Stimulated activated naive B cell treated with anti-CD40 and anti-IgM and Interleukin-4, amounts not matched to agents 10 μg/mL and 1 μg/mL and 100 μg/mL, for 72 hours (primary cell): ENCODE data around the gene APOL3.
"Not testable (repeated sequence)": the region's sequence is repeated elsewhere in the genome, so short reads cannot be mapped to it uniquely, and the experiment has no call there.

Experiments
- ATAC-seq, 2 donors: fragments of 150-1000 bp; cut with Tn5 transposase; replicated peaks; 2 replicates each; pipeline ENCODE4 v1.10.0; 2021; ENCODE audit warnings: moderate library complexity in 1 of 2
- DNase-seq: peaks from one replicate; pipeline ENCODE4 v3.0.0; 2021
- H3K27ac Mint-ChIP-seq: one replicate; pipeline ENCODE4 v1.8.0; 2022; ENCODE audit warnings: mild to moderate bottlenecking, mixed read lengths
- H3K27me3 Mint-ChIP-seq, 2 donors: one replicate each; pipeline ENCODE4 v1.8.0; 2022; ENCODE audit warnings: mixed read lengths in 2 of 2
- H3K36me3 Mint-ChIP-seq, 2 donors: one replicate each; pipeline ENCODE4 v1.8.0; 2022; ENCODE audit warnings: mixed read lengths in 2 of 2, mild to moderate bottlenecking in 1 of 2
- H3K4me1 Mint-ChIP-seq, 2 donors: one replicate each; pipeline ENCODE4 v1.8.0; 2022; ENCODE audit warnings: mixed read lengths in 2 of 2, mild to moderate bottlenecking in 1 of 2
- H3K4me3 Mint-ChIP-seq, 2 donors: one replicate each; pipeline ENCODE4 v1.8.0; 2022; ENCODE audit warnings: mild to moderate bottlenecking in 2 of 2, mixed read lengths in 2 of 2, moderate library complexity in 1 of 2
- H3K9me3 Mint-ChIP-seq, 2 donors: one replicate each; pipeline ENCODE4 v1.8.0; 2022; ENCODE audit warnings: mixed read lengths in 2 of 2, mild to moderate bottlenecking in 1 of 2

The APOL3 gene

GRCh38 chr22:36144886-36145541 is 15.5 kb downstream of the APOL3 start:
- peak; percentile 78 to 84 for ATAC-seq
- no peaks in the 10 kb centered on the region for H3K27me3 Mint-ChIP-seq
- H3K9me3 Mint-ChIP-seq = no peaks in the 10 kb centered on the region
- H3K36me3 Mint-ChIP-seq = peaks cover 24 to 28% of the 10 kb centered on the region in 2 donors
- H3K4me1 Mint-ChIP-seq = peaks cover 6 to 8% of the 10 kb centered on the region in 2 donors
- DNase-seq = no peak
- no peak overlapping the region for H3K4me3 Mint-ChIP-seq
- peak overlapping the region; percentile 42 for H3K27ac Mint-ChIP-seq

DNA sequence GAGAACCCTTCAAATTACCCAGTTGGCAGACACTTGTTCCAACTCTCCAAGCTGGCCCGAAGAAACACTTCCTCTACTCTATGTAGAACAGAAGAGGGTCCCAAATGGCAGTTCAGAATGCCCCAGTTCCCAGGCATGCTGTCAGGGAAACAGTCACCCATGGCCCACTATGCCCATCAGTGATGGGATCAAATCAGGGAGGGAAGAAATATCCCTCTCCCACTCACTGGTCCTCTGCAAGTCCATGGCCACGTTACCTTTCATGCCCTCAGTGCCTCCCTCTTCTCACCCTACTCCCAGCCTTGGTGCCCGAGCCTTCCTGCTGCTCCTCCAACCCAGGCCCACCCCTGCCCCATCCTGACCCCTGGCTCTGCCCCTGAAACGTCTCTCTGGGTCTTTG is 16.6 kb downstream of the APOL3 start:
- no peak for ATAC-seq
- DNase-seq = no peak
- Mint-ChIP-seq H3K27ac (no peak overlapping the region), H3K4me1 (peaks cover 6 to 8% of the 10 kb centered on the region in 2 donors), H3K27me3 (no peaks in the 10 kb centered on the region), H3K9me3 (no peaks in the 10 kb centered on the region), H3K36me3 (peaks cover 23 to 30% of the 10 kb centered on the region in 2 donors), H3K4me3 (no peak overlapping the region)

DNA sequence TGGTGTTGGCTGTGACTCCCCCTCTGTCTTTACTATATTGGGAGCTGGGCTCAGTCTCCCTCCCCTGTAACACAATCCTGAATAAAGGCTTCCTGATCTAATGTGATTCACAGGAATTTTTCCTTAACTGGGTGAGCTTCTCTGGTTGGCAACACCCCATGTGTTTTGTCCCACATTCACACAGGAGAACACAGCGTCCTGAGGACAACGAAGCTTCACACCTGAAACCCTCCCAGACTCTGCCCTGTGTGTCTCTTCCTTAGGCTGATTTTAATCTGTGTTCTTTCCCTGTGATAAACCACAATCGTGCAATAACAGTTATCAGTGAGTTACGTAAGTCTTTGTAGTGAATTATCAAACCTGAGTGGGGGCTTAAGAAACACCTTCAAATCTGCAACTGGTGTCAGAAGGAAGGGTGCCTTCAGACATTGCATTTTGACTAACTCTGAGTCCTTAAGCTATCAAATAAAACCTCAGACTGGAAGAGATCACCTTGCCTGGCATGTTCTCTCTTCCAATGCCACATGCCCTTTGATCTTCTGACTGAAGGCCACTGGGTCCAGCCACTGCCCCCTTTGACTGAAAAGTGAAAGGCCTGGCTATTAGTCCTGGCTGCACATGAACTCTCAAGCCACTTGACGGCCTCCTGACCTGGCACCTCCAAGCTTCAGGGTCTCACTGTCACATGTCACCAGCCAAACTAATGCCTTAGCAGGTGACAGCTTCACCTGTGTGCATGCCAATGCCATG is 17.3 kb downstream of the APOL3 start:
- H3K36me3 Mint-ChIP-seq = peaks cover 21 to 28% of the 10 kb centered on the region in 2 donors
- no peaks in the 10 kb centered on the region for H3K27me3 Mint-ChIP-seq

GRCh38 chr22:36141481-36141880 is 19.1 kb downstream of the APOL3 start:
- Mint-ChIP-seq H3K27me3 (no peaks in the 10 kb centered on the region), H3K27ac (no peak overlapping the region), H3K4me3 (no peak overlapping the region), H3K36me3 (peaks cover 15 to 23% of the 10 kb centered on the region in 2 donors), H3K4me1 (no peaks in the 10 kb centered on the region), H3K9me3 (no peaks in the 10 kb centered on the region)
- ATAC-seq = no peak
- DNase-seq = no peak

More for the DNA sequence above, 17.3 kb downstream of the APOL3 start:
- Mint-ChIP-seq H3K9me3 (no peaks in the 10 kb centered on the region), H3K4me1 (peaks cover 3 to 5% of the 10 kb centered on the region in 2 donors), H3K27ac (no peak overlapping the region), H3K4me3 (no peak overlapping the region)
- DNase-seq (no peak), ATAC-seq (no peak)

DNA sequence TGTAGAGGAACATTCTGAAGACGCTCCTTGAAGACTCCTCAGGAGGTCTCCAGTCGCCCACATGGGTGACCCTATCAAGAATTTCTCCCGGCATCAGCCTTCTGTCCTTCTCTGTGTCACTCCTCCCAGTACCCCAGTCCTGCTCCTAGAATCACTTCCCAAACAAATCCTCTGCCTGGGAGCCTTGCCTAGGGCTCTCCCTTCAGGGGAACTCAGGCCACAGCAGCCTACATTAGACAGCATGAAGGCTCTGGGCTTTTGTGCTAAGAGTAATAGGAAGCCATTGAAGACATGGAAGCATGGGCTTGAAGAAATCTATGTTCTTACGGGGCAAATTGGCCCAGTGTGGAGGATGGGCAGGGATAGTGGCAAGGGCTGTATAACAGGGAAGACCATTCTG is 21.8 kb downstream of the APOL3 start:
- ATAC-seq, DNase-seq, H3K4me1 Mint-ChIP-seq, H3K4me3 Mint-ChIP-seq, H3K27me3 Mint-ChIP-seq, H3K27ac Mint-ChIP-seq, H3K9me3 Mint-ChIP-seq: not testable (repeated sequence)
- H3K36me3 Mint-ChIP-seq = peaks cover 14 to 16% of the 10 kb centered on the region in 2 donors

- Mint-ChIP-seq H3K27me3 (no peaks in the 10 kb centered on the region), H3K36me3 (peaks cover 11 to 16% of the 10 kb centered on the region in 2 donors), H3K4me1 (peaks cover 0 to 3% of the 10 kb centered on the region in 2 donors), H3K4me3 (no peak overlapping the region), H3K9me3 (no peaks in the 10 kb centered on the region), H3K27ac (no peak overlapping the region)
- no peak for ATAC-seq
- DNase-seq = no peak
Observed at GRCh38 chr22:36136988-36137387, 23.6 kb downstream of the APOL3 start.

DNA sequence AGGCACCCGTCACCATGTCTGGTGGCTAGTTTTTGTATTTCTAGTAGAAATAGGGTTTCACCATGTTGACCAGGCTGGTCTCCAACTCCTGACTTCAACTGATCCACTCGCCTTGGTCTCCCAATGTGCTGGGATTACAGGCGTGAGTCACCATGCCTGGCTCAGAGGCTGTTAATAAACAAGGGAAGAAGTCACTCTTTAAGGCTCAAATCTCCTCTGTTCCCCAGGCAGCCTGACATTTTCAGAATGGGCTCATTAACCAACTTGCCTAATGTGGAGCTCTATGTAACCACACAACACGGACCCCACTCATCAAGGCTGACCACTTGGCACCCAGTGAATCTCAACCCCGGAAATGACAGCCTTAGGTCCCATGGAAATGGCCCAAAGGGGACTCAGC is 24.1 kb downstream of the APOL3 start:
- Mint-ChIP-seq H3K4me1 (peaks cover 0 to 3% of the 10 kb centered on the region in 2 donors), H3K4me3 (no peak overlapping the region), H3K36me3 (peaks cover 7 to 12% of the 10 kb centered on the region in 2 donors), H3K27ac (no peak overlapping the region), H3K9me3 (no peaks in the 10 kb centered on the region), H3K27me3 (no peaks in the 10 kb centered on the region)
- DNase-seq = no peak
- ATAC-seq = no peak

DNA sequence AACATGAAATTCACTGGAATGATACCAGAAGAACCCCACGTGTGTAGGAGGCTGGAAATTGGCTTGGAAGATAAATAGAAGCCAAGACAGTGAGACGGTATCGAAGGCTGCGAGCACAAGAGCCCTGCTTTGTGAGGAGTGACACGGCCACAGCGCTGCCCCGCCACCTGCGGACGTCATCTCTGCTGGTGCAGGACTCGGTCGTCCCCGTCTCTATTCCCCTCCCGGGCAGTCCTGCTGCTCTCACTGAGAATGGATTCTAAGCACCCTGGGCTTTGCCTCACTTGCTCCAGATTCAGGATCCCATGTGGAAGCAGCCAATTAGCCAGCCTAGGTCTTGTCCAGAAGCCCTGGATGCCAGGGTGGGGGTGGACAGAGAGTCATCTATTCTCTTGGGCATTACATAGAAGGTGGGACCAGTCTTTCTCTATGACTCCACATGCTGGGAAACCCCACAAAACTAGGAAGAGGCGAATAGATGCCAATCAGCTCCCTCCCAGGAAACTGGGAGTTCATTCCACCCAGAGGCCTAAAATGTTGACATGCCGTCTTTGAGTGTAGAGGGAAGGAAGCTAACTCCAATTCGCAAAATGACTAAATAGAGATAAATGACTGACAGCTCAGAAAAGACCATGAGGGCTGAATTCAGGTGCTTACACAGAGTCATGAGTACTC is 25.1 kb downstream of the APOL3 start:
- ATAC-seq (no peak), DNase-seq (no peak)
- Mint-ChIP-seq H3K36me3 (peaks cover 0 to 4% of the 10 kb centered on the region in 2 donors), H3K27me3 (peaks cover 0 to 8% of the 10 kb centered on the region in 2 donors), H3K4me1 (peaks cover 0 to 3% of the 10 kb centered on the region in 2 donors), H3K4me3 (no peak overlapping the region), H3K27ac (no peak overlapping the region), H3K9me3 (no peaks in the 10 kb centered on the region)

DNA sequence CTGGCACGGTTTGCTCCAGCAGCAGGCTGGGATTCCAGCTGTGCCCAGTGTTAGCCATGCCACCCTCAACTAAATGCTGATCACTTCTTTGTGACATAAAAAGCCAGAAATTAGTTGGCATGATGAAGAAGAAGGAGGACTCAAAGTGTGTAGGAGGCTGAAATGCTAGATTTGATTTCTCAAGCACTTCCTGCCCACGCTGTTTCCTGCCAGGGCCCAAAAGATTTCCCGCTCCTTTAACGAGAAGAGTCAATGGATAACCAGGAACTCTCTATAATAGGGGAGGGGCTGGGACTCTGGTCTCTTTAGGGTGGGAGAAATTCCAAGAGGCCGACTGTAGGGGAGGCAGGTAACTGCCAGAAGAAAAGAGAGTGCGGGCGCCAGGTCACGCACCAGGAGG is 26.4 kb downstream of the APOL3 start:
- Mint-ChIP-seq H3K27ac (no peak overlapping the region), H3K4me1 (peaks cover 0 to 3% of the 10 kb centered on the region in 2 donors), H3K4me3 (no peak overlapping the region), H3K27me3 (peaks cover 6 to 17% of the 10 kb centered on the region in 2 donors), H3K9me3 (no peaks in the 10 kb centered on the region), H3K36me3 (no peaks in the 10 kb centered on the region)
- ATAC-seq = no peak
- no peak for DNase-seq

DNA sequence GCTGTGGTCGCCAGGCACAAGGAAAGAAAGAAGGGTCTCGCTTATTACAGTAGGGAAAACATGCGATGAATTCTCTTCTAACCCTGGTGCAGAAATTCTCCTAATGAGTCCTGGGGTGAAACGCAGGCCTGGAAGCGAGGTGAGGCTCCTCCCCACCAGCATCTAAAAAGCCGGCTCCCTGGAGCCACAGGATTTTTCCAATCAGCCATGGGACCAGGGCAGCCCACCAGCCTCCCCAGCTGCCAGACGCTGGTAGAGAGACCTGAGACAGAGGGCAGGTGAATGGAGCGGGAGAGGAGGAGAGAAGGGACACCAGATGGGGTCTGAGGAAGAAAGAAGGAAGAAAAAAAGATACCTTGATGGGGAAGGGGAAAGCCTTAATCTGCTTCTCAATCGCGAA is 28.6 kb downstream of the APOL3 start:
- Mint-ChIP-seq H3K4me3 (no peak overlapping the region), H3K9me3 (no peaks in the 10 kb centered on the region), H3K4me1 (peaks cover 0 to 3% of the 10 kb centered on the region in 2 donors), H3K36me3 (no peaks in the 10 kb centered on the region), H3K27me3 (peaks cover 21 to 38% of the 10 kb centered on the region in 2 donors), H3K27ac (no peak overlapping the region)
- ATAC-seq = no peak
- DNase-seq = no peak

- H3K4me3 Mint-ChIP-seq = no peak overlapping the region
- H3K27ac Mint-ChIP-seq = no peak overlapping the region
- no peak for DNase-seq
- no peaks in the 10 kb centered on the region for H3K9me3 Mint-ChIP-seq
- H3K36me3 Mint-ChIP-seq = no peaks in the 10 kb centered on the region
- no peak for ATAC-seq
- H3K27me3 Mint-ChIP-seq = peaks cover 25 to 43% of the 10 kb centered on the region in 2 donors
- H3K4me1 Mint-ChIP-seq = no peaks in the 10 kb centered on the region
Observed at GRCh38 chr22:36129486-36130388, 30.8 kb downstream of the APOL3 start.

DNA sequence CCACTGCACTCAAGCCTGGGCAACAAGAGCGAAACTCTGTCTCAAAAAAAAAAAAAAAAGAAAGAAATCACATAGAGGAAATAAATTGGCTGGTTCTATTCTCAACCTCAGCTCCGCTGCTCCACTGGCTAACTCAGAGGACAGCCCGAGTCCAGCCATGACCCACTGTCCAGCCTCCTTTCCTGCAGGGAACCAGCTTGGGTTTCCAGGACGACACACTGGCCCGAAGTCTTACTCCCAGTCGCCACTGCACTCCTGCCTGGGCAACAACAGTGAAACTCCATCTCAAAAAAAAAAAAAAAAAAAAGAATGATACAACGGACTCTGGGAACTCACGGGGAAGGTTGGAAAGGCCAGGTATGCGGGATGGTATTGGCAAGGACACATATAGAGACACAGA is 31.5 kb downstream of the APOL3 start:
- Mint-ChIP-seq H3K36me3 (no peaks in the 10 kb centered on the region), H3K27me3 (peaks cover 25 to 43% of the 10 kb centered on the region in 2 donors), H3K4me3 (no peak overlapping the region), H3K4me1 (peaks cover 0 to 5% of the 10 kb centered on the region in 2 donors), H3K9me3 (no peaks in the 10 kb centered on the region), H3K27ac (no peak overlapping the region)
- DNase-seq (no peak), ATAC-seq (no peak)

- no peak overlapping the region for H3K27ac Mint-ChIP-seq
- no peaks in the 10 kb centered on the region for H3K36me3 Mint-ChIP-seq
- ATAC-seq = no peak
- no peak for DNase-seq
- H3K4me3 Mint-ChIP-seq = no peak overlapping the region
- H3K27me3 Mint-ChIP-seq = peaks cover 25 to 42% of the 10 kb centered on the region in 2 donors
- peaks cover 2 to 17% of the 10 kb centered on the region in 2 donors for H3K4me1 Mint-ChIP-seq
- H3K9me3 Mint-ChIP-seq = no peaks in the 10 kb centered on the region
Observed at GRCh38 chr22:36125994-36126531, 34.5 kb downstream of the APOL3 start.
